HG03378 (cell line): Measurements from ENCODE around the gene EMSY.
"Not testable (repeated sequence)": the region's sequence is repeated elsewhere in the genome, so short reads cannot be mapped to it uniquely, and the experiment has no call there.

Experiments
- ATAC-seq: cut with Tn5 transposase; IDR thresholded peaks from one replicate; pipeline ENCODE4 v1.9.1; 2021; ENCODE audit warnings: mild to moderate bottlenecking, moderate library complexity; ENCODE audit not compliant: unreplicated experiment

Gene EMSY

GRCh38 chr11:76591416-76591815 is 146.6 kb downstream of the EMSY start:
- ATAC-seq = no peak

DNA sequence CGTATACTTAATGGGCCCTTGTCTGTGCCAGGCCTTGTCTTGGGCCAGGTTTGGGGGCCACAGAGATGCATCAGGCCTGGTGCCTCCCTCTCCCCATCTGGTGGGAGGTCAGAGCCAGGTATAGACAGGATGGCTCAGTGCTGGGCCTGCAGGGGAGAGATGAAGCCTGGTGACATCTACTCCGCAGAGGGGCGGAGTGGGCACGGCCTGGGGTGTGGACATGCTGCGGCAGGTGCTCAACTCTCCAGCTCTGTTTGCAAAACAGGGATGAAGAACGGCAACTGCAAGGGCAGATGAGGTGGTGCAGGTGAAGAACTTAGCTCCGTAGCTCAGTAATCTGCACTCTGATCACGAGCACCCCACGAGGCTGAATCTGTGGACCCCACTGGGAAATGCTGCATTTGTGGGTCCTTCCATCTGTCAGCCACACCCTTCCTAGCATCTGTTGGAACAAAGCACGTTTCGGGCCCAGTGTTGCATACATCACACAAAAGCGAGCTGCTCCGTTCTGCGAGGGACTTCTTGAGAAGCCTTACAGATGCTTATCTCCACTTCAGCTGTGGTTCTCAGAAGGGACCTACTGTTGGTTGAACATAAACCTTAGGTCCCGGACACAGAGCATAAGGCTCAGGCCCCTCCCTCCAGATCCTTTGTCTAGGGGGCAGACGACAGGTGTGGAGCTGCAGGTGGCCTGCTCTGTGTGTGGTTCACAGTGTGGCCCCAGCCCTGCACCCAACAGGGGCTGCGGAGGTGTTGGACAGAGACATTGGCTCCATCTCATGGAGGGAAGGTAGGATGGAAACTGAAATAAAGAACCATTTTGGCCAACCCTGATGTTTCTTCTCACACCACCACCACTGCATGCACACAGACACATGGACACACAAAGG is 147.5 kb downstream of the EMSY start:
- no peak for ATAC-seq

- no peak for ATAC-seq
Measured at GRCh38 chr11:76592961-76593360, 148.1 kb downstream of the EMSY start.

GRCh38 chr11:76595091-76595490 is 150.3 kb downstream of the EMSY start:
- ATAC-seq = not testable (repeated sequence)

GRCh38 chr11:76596652-76597051 is 151.8 kb downstream of the EMSY start:
- no peak for ATAC-seq

- ATAC-seq = no peak
Measured at GRCh38 chr11:76597533-76598425, 153.0 kb downstream of the EMSY start.

GRCh38 chr11:76598426-76598839 is 153.6 kb downstream of the EMSY start:
- ATAC-seq = no peak

- no peak for ATAC-seq
Measured at GRCh38 chr11:76599041-76600013, 154.5 kb downstream of the EMSY start.

DNA sequence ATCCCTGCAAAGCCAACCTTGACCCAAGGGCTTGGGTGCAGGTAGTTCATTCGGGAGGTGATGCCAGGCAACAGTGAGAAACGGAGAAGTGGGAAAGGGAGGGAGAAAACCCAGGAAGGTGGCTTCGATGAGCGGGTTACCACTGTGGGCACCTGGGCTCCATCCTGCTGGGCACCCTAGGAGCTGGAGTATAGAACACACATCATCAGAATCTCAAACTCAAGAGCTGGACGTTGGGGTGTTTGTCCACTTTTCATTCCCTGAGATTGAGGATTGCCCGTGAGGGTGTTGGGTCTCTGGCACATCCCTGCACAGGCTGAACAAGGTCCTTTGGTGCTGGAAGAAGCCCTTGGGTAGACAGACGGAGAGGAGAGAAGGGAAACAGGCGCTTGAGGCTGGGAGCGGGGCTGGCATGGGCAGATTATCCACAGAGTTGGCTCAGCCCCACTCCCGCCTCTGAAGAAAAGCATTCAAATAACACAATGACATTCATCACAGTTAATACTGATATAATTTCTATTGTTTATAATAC is 155.4 kb downstream of the EMSY start:
- ATAC-seq = no peak

GRCh38 chr11:76601272-76601671 is 156.5 kb downstream of the EMSY start:
- no peak for ATAC-seq

GRCh38 chr11:76601724-76602123 is 156.9 kb downstream of the EMSY start:
- ATAC-seq = no peak

DNA sequence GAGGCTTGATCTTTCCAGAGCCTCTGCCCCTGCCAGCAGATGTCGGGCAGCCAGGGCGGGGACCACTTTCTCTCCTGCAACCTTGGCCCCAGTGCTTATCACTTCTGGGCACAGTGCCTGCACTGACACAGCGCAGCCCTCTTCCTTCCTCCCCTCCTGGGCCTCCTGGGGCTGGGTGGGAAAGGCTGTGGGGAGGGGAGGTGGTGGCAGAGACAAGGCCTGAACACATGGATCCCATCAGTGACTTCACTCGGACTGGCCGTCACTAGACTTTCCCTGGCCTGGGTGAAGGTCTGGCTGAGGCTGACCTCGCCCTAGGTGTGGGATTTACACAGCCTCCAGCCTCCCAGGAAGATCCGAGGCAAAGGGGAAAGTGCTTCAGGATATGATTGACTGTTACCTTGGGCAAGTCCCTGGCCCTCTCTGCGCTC is 157.6 kb downstream of the EMSY start:
- no peak for ATAC-seq
